Measurements from ENCODE around the gene HIVEP3. TPM values are rescaled to one million over a fixed set of nuclear protein-coding genes. Genes with fewer than 3 reads are reported as not detected.
A peak's percentile ranks its signal among the peaks of the same experiment; 100 is the strongest.

The HIVEP3 gene
- polyA plus RNA-seq, 1 donor (not counting 4 experiments of a cell fraction or from before 2014, with no cell fraction given): 1.1 TPM

GRCh38 chr1:41915786-41916571 is 2.7 kb downstream of the HIVEP3 start:
- no peak for FAIRE-seq
- Histone ChIP-seq H3K4me2 (ENCODE audit: control insufficient read depth, extremely low read depth, insufficient read depth, low read depth, low read length) (no peak overlapping the region), H3K79me2 (ENCODE audit: control insufficient read depth, insufficient read depth, low read length) (no peaks in the 10 kb centered on the region), H2AFZ (ENCODE audit: control insufficient read depth, low read length) (no peak overlapping the region), H3K9ac (ENCODE audit: control insufficient read depth, extremely low read depth, insufficient read depth, low read length) (no peak overlapping the region), H3K4me1 (ENCODE audit: control insufficient read depth, extremely low read depth, insufficient read depth, low read length) (peaks cover 25% of the 10 kb centered on the region), H4K20me1 (ENCODE audit: control insufficient read depth, extremely low read depth, insufficient read depth, low read length) (no peaks in the 10 kb centered on the region), H3K27me3 (ENCODE audit: control insufficient read depth, extremely low read depth, insufficient read depth, low read length) (no peaks in the 10 kb centered on the region), H3K9me3 (ENCODE audit: control insufficient read depth, low read depth, low read length) (no peaks in the 10 kb centered on the region), H3K36me3 (ENCODE audit: control insufficient read depth in 2 of 2, extremely low read depth in 1 of 2, insufficient read depth in 2 of 2, low read length in 2 of 2) (no peaks in the 10 kb centered on the region), H3K27ac (ENCODE audit: control insufficient read depth, insufficient read depth, low read length) (no peak overlapping the region), H3K4me3 (ENCODE audit: control insufficient read depth in 2 of 3, extremely low read depth in 1 of 3, insufficient read depth in 2 of 3, low read depth in 1 of 3, low read length in 3 of 3) (no peak overlapping the region), H3K9me1 (ENCODE audit: control insufficient read depth, extremely low read depth, insufficient read depth, low read length) (peaks cover 2% of the 10 kb centered on the region)
- no peak for TF ChIP-seq EZH2 (IDR thresholded peaks at IDR 0.05; ENCODE audit: low read length)
- TF ChIP-seq CTCF (optimal IDR thresholded peaks at IDR 0.05 in 1 of 3, IDR thresholded peaks at IDR 0.05 in 1 of 3, conservative IDR thresholded peaks at IDR 0.05 in 1 of 3; ENCODE audit: extremely low read depth in 1 of 3, insufficient read depth in 2 of 3, low read length in 3 of 3): no peak
- dilution Hi-C loops (cut with MboI; ENCODE audit: extremely low pct_ligation_motif_present, low sequenced_read_pairs): no loop called here
- DNase-seq (ENCODE audit: low read depth, low spot score): no peak

- no peak overlapping the region for H3K9ac ChIP-seq (ENCODE audit: control insufficient read depth, extremely low read depth, insufficient read depth, low read length)
- H2AFZ ChIP-seq (ENCODE audit: control insufficient read depth, low read length): no peak overlapping the region
- peaks cover 2% of the 10 kb centered on the region for H3K9me1 ChIP-seq (ENCODE audit: control insufficient read depth, extremely low read depth, insufficient read depth, low read length)
- H3K27me3 ChIP-seq (ENCODE audit: control insufficient read depth, extremely low read depth, insufficient read depth, low read length): no peaks in the 10 kb centered on the region
- TF ChIP-seq EZH2 (IDR thresholded peaks at IDR 0.05; ENCODE audit: low read length) (no peak), CTCF (optimal IDR thresholded peaks at IDR 0.05 in 1 of 3, IDR thresholded peaks at IDR 0.05 in 1 of 3, conservative IDR thresholded peaks at IDR 0.05 in 1 of 3; ENCODE audit: extremely low read depth in 1 of 3, insufficient read depth in 2 of 3, low read length in 3 of 3) (no peak)
- H3K4me1 ChIP-seq (ENCODE audit: control insufficient read depth, extremely low read depth, insufficient read depth, low read length): peaks cover 15% of the 10 kb centered on the region
- H3K79me2 ChIP-seq (ENCODE audit: control insufficient read depth, insufficient read depth, low read length): no peaks in the 10 kb centered on the region
- no peaks in the 10 kb centered on the region for H4K20me1 ChIP-seq (ENCODE audit: control insufficient read depth, extremely low read depth, insufficient read depth, low read length)
- no peak overlapping the region for H3K4me3 ChIP-seq (ENCODE audit: control insufficient read depth in 2 of 3, extremely low read depth in 1 of 3, insufficient read depth in 2 of 3, low read depth in 1 of 3, low read length in 3 of 3)
- no peak overlapping the region for H3K27ac ChIP-seq (ENCODE audit: control insufficient read depth, insufficient read depth, low read length)
- FAIRE-seq (peak; percentile 23), DNase-seq (ENCODE audit: low read depth, low spot score) (no peak)
- no peaks in the 10 kb centered on the region for H3K9me3 ChIP-seq (ENCODE audit: control insufficient read depth, low read depth, low read length)
- no peak overlapping the region for H3K4me2 ChIP-seq (ENCODE audit: control insufficient read depth, extremely low read depth, insufficient read depth, low read depth, low read length)
- dilution Hi-C loops (cut with MboI; ENCODE audit: extremely low pct_ligation_motif_present, low sequenced_read_pairs): no loop called here
- no peaks in the 10 kb centered on the region for H3K36me3 ChIP-seq (ENCODE audit: control insufficient read depth in 2 of 2, extremely low read depth in 1 of 2, insufficient read depth in 2 of 2, low read length in 2 of 2)
These were observed 4.2 kb downstream of the HIVEP3 start for GRCh38 chr1:41914516-41914915.

Measured in keratinocyte (primary cell).